ENCODE results near the gene MS4A6E.
"Not testable (repeated sequence)": the region's sequence is repeated elsewhere in the genome, so short reads cannot be mapped to it uniquely, and the experiment has no call there.

MS4A6E gene

GRCh38 chr11:60326955-60327354 is at the start of gene MS4A6E:
MS4A6E (plus strand) TSS chr11:60327255; CDS start chr11:60334896, 7,641 bp downstream.
- TF ChIP-seq JUND (IDR thresholded peaks at IDR 0.05; ENCODE audit: low read depth) = no peak
- in situ Hi-C loops (cut with HindIII; ENCODE audit: low pct_unique_long_range_greater_than_20kb, low sequenced_read_pairs) = no loop called here
- no peak for DNase-seq (ENCODE audit: low read depth in 1 of 2, low spot score in 1 of 2)

GRCh38 chr11:60280412-60280811 is 46.6 kb upstream of the MS4A6E start, which contains the start of gene MS4A4A:
MS4A4A (plus strand) TSS chr11:60280666; CDS start chr11:60280676, 10 bp downstream.
- no peak for TF ChIP-seq JUND (IDR thresholded peaks at IDR 0.05; ENCODE audit: low read depth)
- no peak for DNase-seq (ENCODE audit: low read depth in 1 of 2, low spot score in 1 of 2)
- in situ Hi-C loops (cut with HindIII; ENCODE audit: low pct_unique_long_range_greater_than_20kb, low sequenced_read_pairs) = no loop called here

- in situ Hi-C loops (cut with HindIII; ENCODE audit: low pct_unique_long_range_greater_than_20kb, low sequenced_read_pairs) = no loop called here
- no peak for DNase-seq (ENCODE audit: low read depth in 1 of 2, low spot score in 1 of 2)
Observed at GRCh38 chr11:60281485-60281884, 45.6 kb upstream of the MS4A6E start.

GRCh38 chr11:60282286-60282685 is 44.8 kb upstream of the MS4A6E start:
- no peak for DNase-seq (ENCODE audit: low read depth in 1 of 2, low spot score in 1 of 2)
- no peak for TF ChIP-seq JUND (IDR thresholded peaks at IDR 0.05; ENCODE audit: low read depth)
- in situ Hi-C loops (cut with HindIII; ENCODE audit: low pct_unique_long_range_greater_than_20kb, low sequenced_read_pairs) = no loop called here

More at GRCh38 chr11:60281485-60281884, 45.6 kb upstream of the MS4A6E start:
- TF ChIP-seq JUND (IDR thresholded peaks at IDR 0.05; ENCODE audit: low read depth) = no peak

GRCh38 chr11:60285411-60286126 is 41.5 kb upstream of the MS4A6E start:
- peak in 1 of 2 experiments; percentile 44 for DNase-seq (ENCODE audit: low read depth in 1 of 2, low spot score in 1 of 2)
- in situ Hi-C loops (cut with HindIII; ENCODE audit: low pct_unique_long_range_greater_than_20kb, low sequenced_read_pairs) = not testable (repeated sequence)

GRCh38 chr11:60288531-60288930 is 38.5 kb upstream of the MS4A6E start:
- in situ Hi-C loops (cut with HindIII; ENCODE audit: low pct_unique_long_range_greater_than_20kb, low sequenced_read_pairs) = no loop called here
- no peak for DNase-seq (ENCODE audit: low read depth in 1 of 2, low spot score in 1 of 2)
- TF ChIP-seq JUND (IDR thresholded peaks at IDR 0.05; ENCODE audit: low read depth) = no peak

GRCh38 chr11:60292145-60292544 is 34.9 kb upstream of the MS4A6E start:
- no peak for DNase-seq (ENCODE audit: low read depth in 1 of 2, low spot score in 1 of 2)
- no peak for TF ChIP-seq JUND (IDR thresholded peaks at IDR 0.05; ENCODE audit: low read depth)
- in situ Hi-C loops (cut with HindIII; ENCODE audit: low pct_unique_long_range_greater_than_20kb, low sequenced_read_pairs) = no loop called here

GRCh38 chr11:60301178-60301577 is 25.9 kb upstream of the MS4A6E start:
- TF ChIP-seq JUND (IDR thresholded peaks at IDR 0.05; ENCODE audit: low read depth) = no peak
- DNase-seq (ENCODE audit: low read depth in 1 of 2, low spot score in 1 of 2) = no peak
- in situ Hi-C loops (cut with HindIII; ENCODE audit: low pct_unique_long_range_greater_than_20kb, low sequenced_read_pairs) = no loop called here

- in situ Hi-C loops (cut with HindIII; ENCODE audit: low pct_unique_long_range_greater_than_20kb, low sequenced_read_pairs); DNase-seq (ENCODE audit: low read depth in 1 of 2, low spot score in 1 of 2): not testable (repeated sequence)
Observed at GRCh38 chr11:60301884-60302283, 25.2 kb upstream of the MS4A6E start.

- TF ChIP-seq JUND (IDR thresholded peaks at IDR 0.05; ENCODE audit: low read depth) = no peak
- no peak for DNase-seq (ENCODE audit: low read depth in 1 of 2, low spot score in 1 of 2)
- in situ Hi-C loops (cut with HindIII; ENCODE audit: low pct_unique_long_range_greater_than_20kb, low sequenced_read_pairs) = no loop called here
Observed at GRCh38 chr11:60303661-60304060, 23.4 kb upstream of the MS4A6E start.

GRCh38 chr11:60305906-60306619 is 21.0 kb upstream of the MS4A6E start:
- TF ChIP-seq JUND (IDR thresholded peaks at IDR 0.05; ENCODE audit: low read depth) = no peak
- in situ Hi-C loops (cut with HindIII; ENCODE audit: low pct_unique_long_range_greater_than_20kb, low sequenced_read_pairs) = no loop called here
- no peak for DNase-seq (ENCODE audit: low read depth in 1 of 2, low spot score in 1 of 2)

GRCh38 chr11:60307507-60308195 is 19.4 kb upstream of the MS4A6E start:
- in situ Hi-C loops (cut with HindIII; ENCODE audit: low pct_unique_long_range_greater_than_20kb, low sequenced_read_pairs) = no loop called here
- no peak for TF ChIP-seq JUND (IDR thresholded peaks at IDR 0.05; ENCODE audit: low read depth)
- DNase-seq (ENCODE audit: low read depth in 1 of 2, low spot score in 1 of 2) = no peak
